CD14-positive monocyte (primary cell): ENCODE results near the gene SRC. TPM values are rescaled to one million over a fixed set of nuclear protein-coding genes. Genes with fewer than 3 reads are reported as not detected.

Experiments
- DNase-seq, 3 donors: peaks; one replicate each; pipeline ENCODE4 v3.0.0-alpha.2; 2011 to 2022
- H2AFZ ChIP-seq: 2 replicates; pipeline ENCODE4 v1.6.0; 2012; ENCODE audit warnings: mild to moderate bottlenecking, low read depth, low read length, inconsistent platforms; ENCODE audit not compliant: insufficient read depth, poor library complexity, severe bottlenecking
- H3K27ac ChIP-seq, 2 donors: 1 replicate in 1 of 2; 2 replicates in 1 of 2; pipeline ENCODE4 v1.5.1; 2012 to 2013; ENCODE audit warnings: low read length in 2 of 2, control low read depth in 1 of 2, inconsistent platforms in 1 of 2, low read depth in 1 of 2, mild to moderate bottlenecking in 1 of 2
- H3K27me3 ChIP-seq, 2 donors: one replicate each; pipeline versions ENCODE4 v1.6.0 to v1.6.1; 2011 to 2013; ENCODE audit warnings: low read length in 2 of 2; ENCODE audit not compliant: control insufficient read depth in 2 of 2, insufficient read depth in 2 of 2
- H3K36me3 ChIP-seq, 2 donors: replicated peaks in 1 of 2; 1 replicate in 1 of 2; 2 replicates in 1 of 2; pipeline versions ENCODE4 v1.5.1 to v1.6.1; 2012 to 2013; ENCODE audit warnings: low read length in 2 of 2, control low read depth in 1 of 2, inconsistent platforms in 1 of 2, mild to moderate bottlenecking in 1 of 2; ENCODE audit not compliant: insufficient read depth in 2 of 2, control insufficient read depth in 1 of 2
- H3K4me1 ChIP-seq, 2 donors: 1 replicate in 1 of 2; 2 replicates in 1 of 2; pipeline versions ENCODE4 v1.5.1 to v1.6.1; 2012 to 2013; ENCODE audit warnings: low read length in 2 of 2, control low read depth in 1 of 2, inconsistent platforms in 1 of 2, mild to moderate bottlenecking in 1 of 2, moderate library complexity in 1 of 2; ENCODE audit not compliant: insufficient read depth in 2 of 2, control insufficient read depth in 1 of 2
- H3K4me2 ChIP-seq: replicated peaks from 2 replicates; pipeline ENCODE3; 2012; ENCODE audit warnings: low read length, moderate library complexity, mild to moderate bottlenecking; ENCODE audit not compliant: poor library complexity, severe bottlenecking; ENCODE audit errors: extremely low read depth
- H3K4me3 ChIP-seq, 3 experiments: fragments of 200-600 bp in 1 of 3; sonication (generic) in 1 of 3; replicated peaks in 1 of 3; 1 replicate in 2 of 3; 2 replicates in 1 of 3; pipeline ENCODE4 v1.5.1; 2011 to 2013; ENCODE audit warnings: low read length in 3 of 3, mild to moderate bottlenecking in 3 of 3, control low read depth in 2 of 3, low read depth in 2 of 3, inconsistent platforms in 1 of 3, moderate library complexity in 1 of 3
- H3K79me2 ChIP-seq: 2 replicates; pipeline ENCODE4 v1.6.0; 2012; ENCODE audit warnings: mild to moderate bottlenecking, control low read depth, inconsistent platforms, low read length, moderate library complexity; ENCODE audit not compliant: insufficient read depth
- H3K9ac ChIP-seq: 2 replicates; pipeline ENCODE4 v1.6.0; 2017; ENCODE audit warnings: low read length, mild to moderate bottlenecking; ENCODE audit not compliant: insufficient read depth, poor library complexity, severe bottlenecking
- H3K9me3 ChIP-seq, 2 donors: replicated peaks in 1 of 2; 1 replicate in 1 of 2; 2 replicates in 1 of 2; pipeline versions ENCODE4 v1.5.1 to v1.6.1; 2012 to 2013; ENCODE audit warnings: low read length in 2 of 2, control low read depth in 1 of 2; ENCODE audit not compliant: control insufficient read depth in 1 of 2, insufficient read depth in 1 of 2
- H4K20me1 ChIP-seq: 2 replicates; pipeline ENCODE4 v1.6.0; 2012; ENCODE audit warnings: mild to moderate bottlenecking, low read length, control low read depth, moderate library complexity; ENCODE audit not compliant: insufficient read depth
- H3K27ac Mint-ChIP-seq, 7 donors: one replicate each; pipeline ENCODE4 v1.8.0; 2020; ENCODE audit warnings: mild to moderate bottlenecking in 7 of 7, mixed read lengths in 7 of 7, moderate library complexity in 6 of 7, inconsistent platforms in 2 of 7
- H3K27me3 Mint-ChIP-seq, 3 donors: one replicate each; pipeline ENCODE4 v1.8.0; 2021 to 2022; ENCODE audit warnings: low read depth in 3 of 3, mild to moderate bottlenecking in 3 of 3, mixed read lengths in 3 of 3, moderate library complexity in 3 of 3, inconsistent platforms in 1 of 3
- H3K36me3 Mint-ChIP-seq, 2 donors: one replicate each; pipeline ENCODE4 v1.8.0; 2020; ENCODE audit warnings: mixed read lengths in 2 of 2, inconsistent platforms in 1 of 2, mild to moderate bottlenecking in 1 of 2
- H3K4me1 Mint-ChIP-seq: one replicate; pipeline ENCODE4 v1.8.0; 2020; ENCODE audit warnings: mild to moderate bottlenecking, mixed read lengths
- H3K4me3 Mint-ChIP-seq, 2 donors: one replicate each; pipeline ENCODE4 v1.8.0; 2020; ENCODE audit warnings: mild to moderate bottlenecking in 2 of 2, mixed read lengths in 2 of 2, moderate library complexity in 1 of 2
- H3K9me3 Mint-ChIP-seq, 7 donors: one replicate each; pipeline ENCODE4 v1.8.0; 2020 to 2022; ENCODE audit warnings: mixed read lengths in 7 of 7, mild to moderate bottlenecking in 6 of 7, moderate library complexity in 6 of 7, inconsistent platforms in 2 of 7
- WGBS: methylation state at CpG from one replicate; pipeline ENCODE4 v1.1.5; 2013; ENCODE audit warnings: missing lambda C conversion rate; ENCODE audit not compliant: insufficient coverage; 5-methylcytosine and 5-hydroxymethylcytosine counted together
- intact Hi-C, 2 donors: fragments of 100-400 bp; cut with micrococcal nuclease; formaldehyde crosslinking; loops; one replicate each; pipeline versions ENCODE4 v1.15.0 to v1.15.1; 2023
- polyA plus RNA-seq, 3 donors: library from polyadenylated mRNA; depleted of rRNA in 1 of 3; unstranded in 2 of 3; stranded (reverse) in 1 of 3; fragments of 300-500 nt in 2 of 3; fragments of >200 nt in 1 of 3; fragmentation: Illumina TruSeq in 2 of 3; gene quantifications; 1 replicate in 2 of 3; 2 replicates in 1 of 3; pipeline ENCODE4 v1.2.3, GENCODE V29; 2012 to 2021
- TF ChIP-seq, protein P1 (sequence below): fragments of 200-600 bp; IDR thresholded peaks from one replicate; pipeline ENCODE4 v1.8.0; 2022; ENCODE audit warnings: antibody characterized with exemption, mild to moderate bottlenecking

SRC gene
- polyA plus RNA-seq, 3 donors = 4.9 to 55.1 (median 6.8) TPM

- Histone ChIP-seq H3K4me1 (peaks cover 53 to 65% of the 10 kb centered on the region in 2 donors), H3K4me2 (peak overlapping the region; percentile 9), H3K27me3 (peaks cover 0 to 9% of the 10 kb centered on the region in 2 donors), H3K9me3 (no peaks in the 10 kb centered on the region), H2AFZ (no peak overlapping the region), H3K36me3 (peaks cover 0 to 22% of the 10 kb centered on the region in 2 donors), H4K20me1 (peaks cover 46% of the 10 kb centered on the region), H3K27ac (peak overlapping the region in 1 of 2 donors; percentile 62), H3K4me3 (peak overlapping the region in 1 of 3 experiments; percentile 1), H3K9ac (no peak overlapping the region), H3K79me2 (peaks cover 15% of the 10 kb centered on the region)
- Mint-ChIP-seq H3K27ac (peak overlapping the region in 6 of 7 donors; percentile 78 to 94 (median 83)), H3K27me3 (peaks cover 15 to 28% (median 19%) of the 10 kb centered on the region in 3 donors), H3K9me3 (peaks cover 0 to 6% (median 0%) of the 10 kb centered on the region in 7 donors), H3K4me3 (peak overlapping the region in 1 of 2 donors; percentile 74), H3K4me1 (peaks cover 61% of the 10 kb centered on the region), H3K36me3 (peaks cover 55 to 57% of the 10 kb centered on the region in 2 donors)
- DNase-seq = no peak
- TF ChIP-seq, protein P1, sequence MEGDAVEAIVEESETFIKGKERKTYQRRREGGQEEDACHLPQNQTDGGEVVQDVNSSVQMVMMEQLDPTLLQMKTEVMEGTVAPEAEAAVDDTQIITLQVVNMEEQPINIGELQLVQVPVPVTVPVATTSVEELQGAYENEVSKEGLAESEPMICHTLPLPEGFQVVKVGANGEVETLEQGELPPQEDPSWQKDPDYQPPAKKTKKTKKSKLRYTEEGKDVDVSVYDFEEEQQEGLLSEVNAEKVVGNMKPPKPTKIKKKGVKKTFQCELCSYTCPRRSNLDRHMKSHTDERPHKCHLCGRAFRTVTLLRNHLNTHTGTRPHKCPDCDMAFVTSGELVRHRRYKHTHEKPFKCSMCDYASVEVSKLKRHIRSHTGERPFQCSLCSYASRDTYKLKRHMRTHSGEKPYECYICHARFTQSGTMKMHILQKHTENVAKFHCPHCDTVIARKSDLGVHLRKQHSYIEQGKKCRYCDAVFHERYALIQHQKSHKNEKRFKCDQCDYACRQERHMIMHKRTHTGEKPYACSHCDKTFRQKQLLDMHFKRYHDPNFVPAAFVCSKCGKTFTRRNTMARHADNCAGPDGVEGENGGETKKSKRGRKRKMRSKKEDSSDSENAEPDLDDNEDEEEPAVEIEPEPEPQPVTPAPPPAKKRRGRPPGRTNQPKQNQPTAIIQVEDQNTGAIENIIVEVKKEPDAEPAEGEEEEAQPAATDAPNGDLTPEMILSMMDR = no peak
- WGBS = 96% methylated on average over 7 of the region's 7 CpGs
- intact Hi-C loops = loop anchor here in 1 of 2 donors (5.0 kb wide), 1 partner anchor 33 kb away; no protein-coding TSS in a partner anchor
Measured at GRCh38 chr20:37348792-37349516, 3.0 kb downstream of the SRC start.

GRCh38 chr20:37349517-37350491 lies 3.9 kb downstream of the SRC start:
- TF ChIP-seq, protein P1 = no peak
- peak overlapping the region; percentile 24 to 65 for H3K4me3 Mint-ChIP-seq
- H2AFZ ChIP-seq = no peak overlapping the region
- H3K27ac ChIP-seq = peak overlapping the region; percentile 36 to 62
- H3K27me3 Mint-ChIP-seq = peaks cover 14 to 26% (median 19%) of the 10 kb centered on the region in 3 donors
- H3K4me1 Mint-ChIP-seq = peaks cover 63% of the 10 kb centered on the region
- peaks cover 0 to 6% of the 10 kb centered on the region in 2 donors for H3K27me3 ChIP-seq
- no peaks in the 10 kb centered on the region for H3K9me3 ChIP-seq
- H3K4me3 ChIP-seq = peak overlapping the region in 1 of 3 experiments; percentile 1
- peak overlapping the region; percentile 56 to 94 (median 82) for H3K27ac Mint-ChIP-seq
- H4K20me1 ChIP-seq = peaks cover 54% of the 10 kb centered on the region
- peaks cover 0 to 6% (median 0%) of the 10 kb centered on the region in 7 donors for H3K9me3 Mint-ChIP-seq
- peaks cover 55 to 64% of the 10 kb centered on the region in 2 donors for H3K36me3 Mint-ChIP-seq
- H3K79me2 ChIP-seq = peaks cover 20% of the 10 kb centered on the region
- H3K4me2 ChIP-seq = peak overlapping the region; percentile 33
- H3K36me3 ChIP-seq = peaks cover 0 to 25% of the 10 kb centered on the region in 2 donors
- DNase-seq = peak; percentile 84 to 99 (median 90)
- intact Hi-C loops = loop anchor here (2.0 to 5.0 kb wide), 2 partner anchors 13 to 32 kb away; no protein-coding TSS in a partner anchor
- H3K9ac ChIP-seq = peak overlapping the region; percentile 5
- peaks cover 53 to 63% of the 10 kb centered on the region in 2 donors for H3K4me1 ChIP-seq
- WGBS = 88% methylated on average over 10 of the region's 16 CpGs
